CD4-positive, alpha-beta memory T cell (primary cell): Measurements from ENCODE around the gene NCLN. TPM values are rescaled to one million over a fixed set of nuclear protein-coding genes. Genes with fewer than 3 reads are reported as not detected.
"Not testable (repeated sequence)": the region's sequence is repeated elsewhere in the genome, so short reads cannot be mapped to it uniquely, and the experiment has no call there.

Source experiments
- CTCF ChIA-PET: fragments of 350-600 bp; sonication (Branson Sonifier 250); formaldehyde crosslinking; loops from one replicate; lab custom pipeline; 2021; ENCODE audit warnings: inconsistent platforms; ENCODE audit not compliant: partially characterized antibody; lab: Charles Lee
- POLR2A ChIA-PET: fragments of 350-600 bp; sonication (Branson Sonifier 250); formaldehyde crosslinking; loops from one replicate; lab custom pipeline; 2021; ENCODE audit not compliant: partially characterized antibody; lab: Charles Lee
- DNase-seq, 5 donors: peaks; one replicate each; pipeline versions ENCODE4 v3.0.0 to v3.0.0-alpha.2; 2020 to 2022; ENCODE audit warnings: mixed read lengths in 1 of 5
- H3K27ac ChIP-seq: one replicate; pipeline ENCODE4 v1.7.0; 2013; ENCODE audit warnings: low read depth, low read length
- H3K27me3 ChIP-seq: 2 replicates; pipeline ENCODE4 v1.7.0; 2013; ENCODE audit warnings: mild to moderate bottlenecking, low read length, moderate library complexity; ENCODE audit not compliant: insufficient read depth
- H3K36me3 ChIP-seq: 2 replicates; pipeline ENCODE4 v1.7.0; 2013; ENCODE audit warnings: mild to moderate bottlenecking, low read length, moderate library complexity; ENCODE audit not compliant: insufficient read depth
- H3K4me1 ChIP-seq: 2 replicates; pipeline ENCODE4 v1.7.0; 2013; ENCODE audit warnings: mild to moderate bottlenecking, low read length, moderate library complexity; ENCODE audit not compliant: insufficient read depth
- H3K4me3 ChIP-seq, 2 donors: one replicate each; pipeline ENCODE4 v1.7.0; 2013; ENCODE audit warnings: low read length in 2 of 2, mild to moderate bottlenecking in 1 of 2
- H3K9me3 ChIP-seq, 2 donors: one replicate each; pipeline ENCODE4 v1.7.0; 2013; ENCODE audit warnings: low read length in 2 of 2, control low read depth in 1 of 2; ENCODE audit not compliant: control insufficient read depth in 1 of 2
- H3K27ac Mint-ChIP-seq, 7 donors: one replicate each; pipeline ENCODE4 v1.8.0; 2020 to 2021; ENCODE audit warnings: mixed read lengths in 7 of 7, mild to moderate bottlenecking in 6 of 7, inconsistent platforms in 3 of 7, moderate library complexity in 3 of 7
- H3K27me3 Mint-ChIP-seq, 2 donors: one replicate each; pipeline ENCODE4 v1.8.0; 2020 to 2021; ENCODE audit warnings: mixed read lengths in 2 of 2
- H3K36me3 Mint-ChIP-seq, 2 donors: one replicate each; pipeline ENCODE4 v1.8.0; 2020 to 2021; ENCODE audit warnings: mixed read lengths in 2 of 2, inconsistent platforms in 1 of 2, mild to moderate bottlenecking in 1 of 2
- H3K4me1 Mint-ChIP-seq, 4 donors: one replicate each; pipeline ENCODE4 v1.8.0; 2020 to 2021; ENCODE audit warnings: mixed read lengths in 4 of 4, mild to moderate bottlenecking in 1 of 4
- H3K4me3 Mint-ChIP-seq, 8 donors: one replicate each; pipeline ENCODE4 v1.8.0; 2020 to 2021; ENCODE audit warnings: mixed read lengths in 8 of 8, mild to moderate bottlenecking in 7 of 8, moderate library complexity in 6 of 8, inconsistent platforms in 3 of 8
- H3K9me3 Mint-ChIP-seq, 8 donors: one replicate each; pipeline ENCODE4 v1.8.0; 2020 to 2021; ENCODE audit warnings: mixed read lengths in 8 of 8, mild to moderate bottlenecking in 5 of 8, inconsistent platforms in 3 of 8, moderate library complexity in 1 of 8
- intact Hi-C: fragments of 100-400 bp; cut with micrococcal nuclease; formaldehyde crosslinking; loops from one replicate; pipeline ENCODE4 v1.15.1; 2023
- polyA plus RNA-seq, 2 donors: library from polyadenylated mRNA; unstranded; fragments of 300-500 nt; fragmentation: Illumina TruSeq; gene quantifications; one replicate each; pipeline ENCODE4 v1.2.3, GENCODE V29; 2021
- total RNA-seq, 2 experiments: library from RNA; stranded (reverse); gene quantifications; one replicate each; pipeline ENCODE4 v1.2.3, GENCODE V29; 2021

NCLN gene
- total and polyA plus RNA-seq, 4 experiments from 2014 or later, result 25.1 to 59.3 (median 49.3) TPM

GRCh38 chr19:3163230-3163886, 22.4 kb upstream of the NCLN start:
- Histone ChIP-seq H3K36me3 (no peaks in the 10 kb centered on the region), H3K4me1 (peaks cover 11% of the 10 kb centered on the region), H3K27ac (no peak overlapping the region), H3K27me3 (no peaks in the 10 kb centered on the region), H3K9me3 (no peaks in the 10 kb centered on the region), H3K4me3 (no peak overlapping the region)
- H3K36me3 Mint-ChIP-seq, result peaks cover 13 to 15% of the 10 kb centered on the region in 2 donors
- peaks cover 9 to 30% (median 15%) of the 10 kb centered on the region in 4 donors for H3K4me1 Mint-ChIP-seq
- H3K4me3 Mint-ChIP-seq, result peak overlapping the region in 3 of 8 donors; percentile 5 to 55 (median 55)
- H3K9me3 Mint-ChIP-seq, result peaks cover 0 to 7% (median 0%) of the 10 kb centered on the region in 8 donors
- CTCF ChIA-PET, result interaction anchor here (0.9 to 3.9 kb wide), 14 partner anchors 10 to 213 kb away, joined by 3 to 68 read pairs (median 5); no protein-coding TSS in a partner anchor
- intact Hi-C loops, result loop anchor here (1.0 to 5.0 kb wide), 6 partner anchors 15 to 211 kb away; partner anchors contain the start of gene S1PR4
- H3K27ac Mint-ChIP-seq, result peak overlapping the region; percentile 62 to 92 (median 77)
- peak; percentile 69 to 73 (median 71) for DNase-seq
- POLR2A ChIA-PET, result interaction anchor here (0.7 to 1.5 kb wide), 2 partner anchors 21 to 1297 kb away, joined by 4 to 6 read pairs; no protein-coding TSS in a partner anchor
- H3K27me3 Mint-ChIP-seq, result no peaks in the 10 kb centered on the region

GRCh38 chr19:3163943-3164342, 21.8 kb upstream of the NCLN start:
- ChIA-PET CTCF (interaction anchor here (0.9 to 3.9 kb wide), 14 partner anchors 11 to 213 kb away, joined by 3 to 68 read pairs (median 5); no protein-coding TSS in a partner anchor), POLR2A (interaction anchor here (0.7 to 1.5 kb wide), 2 partner anchors 21 to 1298 kb away, joined by 4 to 6 read pairs; no protein-coding TSS in a partner anchor)
- H3K4me3 ChIP-seq, result no peak overlapping the region
- intact Hi-C loops, result loop anchor here (1.0 to 5.0 kb wide), 6 partner anchors 15 to 212 kb away; partner anchors contain the start of gene S1PR4
- H3K27me3 Mint-ChIP-seq, result no peaks in the 10 kb centered on the region
- peaks cover 0 to 7% (median 0%) of the 10 kb centered on the region in 8 donors for H3K9me3 Mint-ChIP-seq
- H3K4me3 Mint-ChIP-seq, result no peak overlapping the region
- H3K27ac ChIP-seq, result no peak overlapping the region
- H3K4me1 Mint-ChIP-seq, result peaks cover 9 to 30% (median 15%) of the 10 kb centered on the region in 4 donors
- H3K4me1 ChIP-seq, result peaks cover 11% of the 10 kb centered on the region
- DNase-seq, result no peak
- H3K36me3 ChIP-seq, result no peaks in the 10 kb centered on the region
- no peaks in the 10 kb centered on the region for H3K27me3 ChIP-seq
- peak overlapping the region in 2 of 7 donors; percentile 62 to 79 for H3K27ac Mint-ChIP-seq
- H3K36me3 Mint-ChIP-seq, result peaks cover 13 to 15% of the 10 kb centered on the region in 2 donors
- H3K9me3 ChIP-seq, result no peaks in the 10 kb centered on the region

GRCh38 chr19:3167533-3168272, 18.0 kb upstream of the NCLN start:
- Histone ChIP-seq H3K27me3 (no peaks in the 10 kb centered on the region), H3K4me3 (no peak overlapping the region), H3K27ac (no peak overlapping the region), H3K36me3 (no peaks in the 10 kb centered on the region), H3K4me1 (peaks cover 11% of the 10 kb centered on the region), H3K9me3 (no peaks in the 10 kb centered on the region)
- ChIA-PET POLR2A (no interaction called here), CTCF (interaction anchor here (0.8 kb wide), 1 partner anchor 40 kb away, joined by 4 read pairs; no protein-coding TSS in a partner anchor)
- no peaks in the 10 kb centered on the region for H3K9me3 Mint-ChIP-seq
- peak overlapping the region in 2 of 7 donors; percentile 9 to 55 for H3K27ac Mint-ChIP-seq
- intact Hi-C loops, result no loop called here
- DNase-seq, result no peak
- peaks cover 11 to 31% (median 21%) of the 10 kb centered on the region in 4 donors for H3K4me1 Mint-ChIP-seq
- peaks cover 4% of the 10 kb centered on the region in 2 donors for H3K36me3 Mint-ChIP-seq
- H3K4me3 Mint-ChIP-seq, result peak overlapping the region in 1 of 8 donors; percentile 59
- H3K27me3 Mint-ChIP-seq, result no peaks in the 10 kb centered on the region

- POLR2A ChIA-PET, result interaction anchor here (1.0 to 1.9 kb wide), 5 partner anchors 8 to 14 kb away, joined by 3 to 10 read pairs (median 7); partner anchors contain the start of gene NCLN
- CTCF ChIA-PET, result interaction anchor here (1.1 to 1.7 kb wide), 3 partner anchors 10 to 46 kb away, joined by 3 to 8 read pairs (median 6); no protein-coding TSS in a partner anchor
- no peak overlapping the region for H3K4me3 Mint-ChIP-seq
- H3K36me3 ChIP-seq, result no peaks in the 10 kb centered on the region
- no peaks in the 10 kb centered on the region for H3K27me3 Mint-ChIP-seq
- no peak for DNase-seq
- H3K27ac Mint-ChIP-seq, result peak overlapping the region; percentile 29 to 72 (median 64)
- no peak overlapping the region for H3K4me3 ChIP-seq
- no peaks in the 10 kb centered on the region for H3K9me3 Mint-ChIP-seq
- no peaks in the 10 kb centered on the region for H3K27me3 ChIP-seq
- intact Hi-C loops, result no loop called here
- no peaks in the 10 kb centered on the region for H3K9me3 ChIP-seq
- H3K36me3 Mint-ChIP-seq, result no peaks in the 10 kb centered on the region
- peaks cover 15 to 28% (median 21%) of the 10 kb centered on the region in 4 donors for H3K4me1 Mint-ChIP-seq
- peaks cover 16% of the 10 kb centered on the region for H3K4me1 ChIP-seq
- no peak overlapping the region for H3K27ac ChIP-seq
Observed at GRCh38 chr19:3171894-3172672, 13.6 kb upstream of the NCLN start.

- H3K4me3 Mint-ChIP-seq, DNase-seq, intact Hi-C loops, H3K36me3 ChIP-seq, H3K9me3 ChIP-seq, H3K36me3 Mint-ChIP-seq, H3K27me3 ChIP-seq, H3K27ac ChIP-seq, CTCF ChIA-PET, POLR2A ChIA-PET, H3K4me3 ChIP-seq, H3K27me3 Mint-ChIP-seq, H3K9me3 Mint-ChIP-seq: not testable (repeated sequence)
- peaks cover 16 to 31% (median 23%) of the 10 kb centered on the region in 4 donors for H3K4me1 Mint-ChIP-seq
- H3K4me1 ChIP-seq, result peaks cover 22% of the 10 kb centered on the region
- peak overlapping the region in 1 of 7 donors; percentile 68 for H3K27ac Mint-ChIP-seq
Observed at GRCh38 chr19:3172673-3173000, 13.1 kb upstream of the NCLN start.

- Mint-ChIP-seq H3K4me3 (peak overlapping the region; percentile 43 to 90 (median 84)), H3K36me3 (peaks cover 11 to 18% of the 10 kb centered on the region in 2 donors), H3K27me3 (no peaks in the 10 kb centered on the region), H3K4me1 (peaks cover 14 to 40% (median 26%) of the 10 kb centered on the region in 4 donors), H3K27ac (peak overlapping the region; percentile 92 to 98 (median 96)), H3K9me3 (peaks cover 0 to 2% (median 0%) of the 10 kb centered on the region in 8 donors)
- H3K36me3 ChIP-seq, result peaks cover 15% of the 10 kb centered on the region
- POLR2A ChIA-PET, result interaction anchor here (1.3 to 2.4 kb wide), 3 partner anchors 10 to 225 kb away, joined by 4 to 23 read pairs (median 8); partner anchors contain the start of gene NCLN
- peaks cover 22% of the 10 kb centered on the region for H3K4me1 ChIP-seq
- peak overlapping the region; percentile 67 to 68 for H3K4me3 ChIP-seq
- no peaks in the 10 kb centered on the region for H3K27me3 ChIP-seq
- intact Hi-C loops, result loop anchor here (5.0 kb wide), 1 partner anchor 44 kb away; no protein-coding TSS in a partner anchor
- DNase-seq, result peak in 3 of 5 donors; percentile 46 to 59 (median 49)
- H3K27ac ChIP-seq, result peak overlapping the region; percentile 80
- CTCF ChIA-PET, result interaction anchor here (1.0 to 2.0 kb wide), 4 partner anchors 12 to 47 kb away, joined by 3 to 8 read pairs (median 4); no protein-coding TSS in a partner anchor
- H3K9me3 ChIP-seq, result no peaks in the 10 kb centered on the region
Observed at GRCh38 chr19:3175781-3176714, 9.7 kb upstream of the NCLN start.
